Retina (tissue), 1 donor: ENCODE data around the gene FAM174B.

Source experiments
- DNase-seq: peaks from one replicate; pipeline ENCODE4 v3.0.0-alpha.2; 2016

FAM174B gene

DNA sequence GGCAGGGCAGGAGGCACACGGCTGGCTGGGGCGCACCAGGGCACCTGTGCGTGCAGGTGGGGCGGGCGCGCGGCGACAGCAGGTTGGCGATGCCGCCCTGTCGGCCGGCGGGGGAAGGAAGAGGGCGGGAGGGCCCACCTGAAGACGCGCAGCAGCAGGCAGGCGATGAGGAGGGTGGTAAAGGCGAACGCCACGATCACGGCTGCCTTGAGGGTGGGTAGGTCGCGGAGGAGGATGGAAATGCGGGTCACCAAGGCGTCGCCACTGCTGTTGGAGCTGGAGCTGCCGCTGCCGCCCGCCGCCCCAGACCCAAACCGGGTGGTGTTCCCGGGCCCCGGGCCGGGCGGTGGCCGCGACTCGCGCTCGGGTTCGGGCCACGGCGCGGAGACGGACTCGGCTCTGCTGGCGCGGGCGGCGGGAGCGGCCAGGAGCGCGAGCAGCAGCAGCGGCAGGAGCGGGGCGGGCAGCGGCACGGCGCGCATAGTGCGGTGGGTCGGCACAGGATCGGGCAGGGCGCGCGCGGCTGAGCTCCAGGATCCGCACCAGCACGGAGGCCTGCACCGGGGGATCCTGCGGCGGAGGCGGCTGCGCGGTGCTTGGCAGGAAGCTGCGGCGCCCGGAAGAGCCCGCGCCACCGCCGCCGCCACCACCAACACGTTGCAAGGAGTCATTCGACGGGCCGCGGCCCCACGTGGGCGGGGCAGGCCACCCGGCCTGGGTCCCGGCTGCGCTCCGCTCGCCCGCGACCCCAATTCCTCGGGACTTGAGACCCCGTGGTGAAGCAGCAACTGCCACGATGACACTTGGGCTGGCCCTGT, at the start of gene FAM174B:
TSS of gene FAM174B (minus strand) at position 598 of the 818 bp plus-strand sequence.
- DNase-seq, result peak; percentile 83

DNA sequence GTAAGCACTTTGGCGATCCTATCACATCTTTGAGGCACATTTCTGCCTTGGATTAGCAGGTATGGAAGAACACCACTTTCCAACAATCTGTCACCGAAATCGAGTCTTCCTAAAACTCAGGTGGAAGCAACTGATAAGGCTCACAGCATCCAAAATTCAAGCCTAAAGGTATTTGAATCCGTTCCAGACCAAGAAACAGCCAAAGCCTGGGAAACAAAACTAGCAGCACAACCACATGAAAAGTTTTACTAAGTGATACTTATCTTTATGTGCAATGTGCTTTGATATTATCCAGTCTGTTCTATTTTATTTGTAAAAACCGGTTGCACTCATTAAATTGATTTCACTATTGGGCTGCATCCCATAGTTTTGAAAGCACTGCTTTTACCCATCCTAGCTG, 40.5 kb upstream of the FAM174B start:
- DNase-seq, result no peak

DNA sequence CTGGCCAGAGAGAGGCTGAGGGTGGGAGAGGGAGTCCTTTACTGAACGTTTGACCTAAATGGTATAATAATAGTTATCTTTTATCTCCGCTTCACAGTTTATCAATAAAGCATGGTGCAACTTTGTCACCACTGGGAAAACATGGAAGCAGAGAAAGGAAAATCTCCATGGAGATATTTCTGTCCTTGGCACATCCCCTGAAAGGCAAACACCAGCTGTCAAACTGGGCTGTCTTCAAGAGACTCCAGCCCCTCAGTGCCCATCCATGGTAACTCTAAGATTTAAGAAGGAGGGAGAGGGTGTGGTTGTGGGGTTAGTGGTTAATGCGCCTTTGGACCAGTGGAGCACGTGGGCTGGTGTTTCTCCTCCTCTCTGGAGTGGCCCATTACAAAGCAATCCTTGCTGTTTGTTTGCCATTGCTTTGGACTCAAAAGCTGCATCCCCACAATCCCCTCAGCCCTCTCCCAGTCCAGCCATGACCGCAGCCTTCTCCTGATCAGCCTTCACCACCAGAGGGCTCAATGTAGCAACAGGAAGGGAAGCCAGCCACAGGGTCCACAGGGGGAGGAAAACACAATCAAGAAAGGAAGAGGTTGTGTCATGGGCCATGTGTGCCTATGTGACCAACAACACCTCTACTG, 38.2 kb upstream of the FAM174B start:
- DNase-seq, result peak; percentile 39

DNA sequence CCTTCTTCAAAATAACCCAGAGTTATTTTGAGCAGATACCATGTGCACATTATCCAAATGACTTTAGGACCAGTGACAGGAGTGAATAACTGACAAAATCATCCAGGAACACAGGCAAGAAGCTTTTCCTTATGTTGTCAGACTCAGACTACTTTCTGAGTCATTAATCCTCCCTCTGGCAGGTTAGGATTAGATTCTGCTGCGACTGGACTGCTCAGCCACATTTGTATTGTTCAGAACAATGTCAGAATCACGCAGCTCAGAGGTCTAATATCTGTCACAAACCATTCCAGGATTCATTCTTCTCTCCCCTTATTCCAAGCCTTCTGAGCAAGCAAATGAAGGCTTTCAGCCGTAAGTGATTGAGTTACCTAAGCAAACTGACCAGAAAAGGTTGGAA, 34.8 kb upstream of the FAM174B start:
- DNase-seq, result no peak

DNA sequence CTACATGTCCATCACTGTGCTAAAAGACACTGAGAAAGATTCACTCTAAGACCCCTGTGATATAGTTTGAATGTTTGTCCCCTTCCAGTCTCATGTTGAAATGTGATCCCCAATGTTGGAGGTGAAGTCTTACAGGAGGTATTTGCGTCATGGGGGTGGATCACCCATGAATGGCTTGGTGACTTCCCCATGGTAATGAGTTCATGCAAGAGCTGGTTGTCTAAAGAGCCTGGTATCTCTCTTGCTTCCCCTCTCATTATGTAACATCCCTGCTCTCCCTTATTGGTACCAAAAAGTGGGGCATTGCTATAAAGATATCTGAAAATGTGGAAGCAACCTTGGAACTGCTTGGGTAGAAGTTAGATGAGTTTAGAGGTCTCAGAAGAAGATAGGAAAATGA, 32.2 kb upstream of the FAM174B start:
- DNase-seq, result no peak

DNA sequence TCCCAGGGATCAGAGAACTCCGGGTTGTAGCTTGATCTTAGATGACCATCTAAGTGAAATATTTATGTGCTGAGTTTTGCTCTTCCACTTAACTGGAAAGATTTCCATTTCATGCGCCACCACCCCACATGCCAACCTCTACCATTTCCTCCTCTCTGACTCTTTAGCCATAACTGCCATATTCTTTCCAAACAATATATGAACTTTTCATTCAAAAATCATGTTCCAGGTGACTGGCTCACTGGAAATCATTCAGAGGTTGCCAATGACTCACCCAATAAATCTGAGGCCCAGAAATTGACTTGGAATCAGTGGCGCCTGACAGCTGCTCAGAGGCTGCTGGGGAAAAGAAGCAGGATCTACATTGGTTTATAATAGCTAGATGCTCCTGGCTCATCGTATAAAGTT, 31.6 kb upstream of the FAM174B start:
- no peak for DNase-seq

DNA sequence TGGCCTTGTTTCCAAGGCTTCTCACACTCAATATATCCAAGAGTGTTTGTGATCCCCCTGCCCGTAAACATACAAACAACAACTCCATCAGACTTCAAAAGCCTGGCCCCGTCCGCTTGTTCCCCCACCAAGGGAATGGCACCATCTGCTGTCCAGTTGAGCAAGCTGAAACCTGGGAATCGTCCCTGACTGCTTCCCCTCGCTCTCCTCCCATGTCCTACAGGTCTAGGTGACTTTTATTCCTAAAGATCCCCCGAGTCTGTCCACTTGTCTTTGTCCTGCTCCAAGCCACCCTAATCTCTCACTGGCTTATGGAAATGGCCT, 27.9 kb upstream of the FAM174B start:
- DNase-seq, result no peak

DNA sequence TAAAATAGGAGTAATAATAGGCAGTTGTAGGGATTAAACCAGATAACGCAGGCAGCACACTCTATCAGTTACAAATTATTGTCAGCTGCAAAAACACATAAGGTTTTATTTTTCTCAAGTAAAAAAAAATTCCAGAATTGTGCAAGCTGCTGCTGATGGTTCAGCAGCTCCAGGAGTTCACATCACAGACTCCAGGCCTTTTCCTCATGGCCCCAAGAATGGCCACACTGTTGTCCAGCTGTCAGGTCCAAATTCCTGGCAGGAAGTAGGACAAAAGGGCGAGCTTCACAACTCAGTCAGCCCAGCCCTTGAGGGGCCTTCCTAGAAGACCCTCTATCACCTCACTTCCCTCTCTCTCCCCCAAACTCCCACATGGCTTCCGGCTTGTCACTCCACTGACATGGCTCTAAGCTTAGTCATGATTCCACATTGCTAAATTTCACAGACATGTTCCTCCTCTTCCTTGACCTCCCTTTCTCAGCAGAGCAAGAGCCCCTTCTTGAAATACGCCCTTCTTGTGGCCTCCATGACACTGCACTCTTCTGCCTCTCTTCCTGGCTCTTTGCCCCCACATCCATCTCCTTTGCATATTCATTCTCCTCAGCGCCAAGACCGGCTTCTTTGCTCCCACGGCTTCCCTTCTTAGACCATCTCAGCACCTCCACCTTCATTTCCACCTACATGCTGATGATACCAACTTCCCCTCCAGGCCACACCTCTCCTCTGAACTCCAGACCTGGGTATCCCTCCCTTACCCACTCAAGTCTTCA, 27.4 kb upstream of the FAM174B start:
- DNase-seq, result no peak

DNA sequence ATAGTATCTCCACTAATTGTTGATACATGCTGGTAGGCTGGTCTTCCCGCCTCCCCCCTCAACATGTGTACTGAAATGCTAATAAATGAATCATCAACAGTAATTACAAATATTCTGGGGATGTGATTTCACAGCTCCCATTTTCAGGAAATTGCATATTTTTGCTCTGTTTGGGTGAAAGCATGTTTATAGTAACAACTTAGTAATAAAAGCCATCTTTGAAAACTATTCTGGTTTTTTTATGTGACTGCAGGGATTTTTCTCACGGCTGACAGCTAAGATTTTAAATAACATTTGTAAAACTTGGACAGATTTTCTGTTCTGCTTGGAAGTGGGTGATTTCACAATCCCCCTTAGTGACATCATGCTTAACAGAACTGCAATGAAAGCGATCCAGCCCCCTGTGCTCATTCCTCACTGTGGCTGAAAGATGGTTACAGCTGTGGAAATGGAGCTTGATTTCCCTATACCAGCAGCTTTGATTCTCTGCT, 25.6 kb upstream of the FAM174B start:
- no peak for DNase-seq

DNA sequence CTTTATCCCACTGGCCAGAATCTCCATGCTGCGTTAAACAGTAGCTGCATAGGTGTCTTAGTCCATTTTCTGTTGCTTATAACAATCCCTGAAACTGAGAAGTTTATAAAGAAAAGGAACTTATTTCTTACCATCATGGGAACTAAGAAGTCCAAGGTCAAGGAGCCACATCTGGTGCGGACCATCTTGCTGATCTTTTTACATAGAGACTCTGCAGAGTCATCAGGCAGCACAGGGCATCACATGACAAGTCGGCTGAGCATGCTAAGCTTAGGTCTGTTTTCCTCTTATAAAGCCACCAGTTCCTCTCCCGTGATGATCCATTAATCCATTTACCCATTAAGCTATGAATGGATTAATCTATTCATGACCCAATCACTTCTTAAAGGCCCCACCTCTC, 22.4 kb upstream of the FAM174B start:
- no peak for DNase-seq

DNA sequence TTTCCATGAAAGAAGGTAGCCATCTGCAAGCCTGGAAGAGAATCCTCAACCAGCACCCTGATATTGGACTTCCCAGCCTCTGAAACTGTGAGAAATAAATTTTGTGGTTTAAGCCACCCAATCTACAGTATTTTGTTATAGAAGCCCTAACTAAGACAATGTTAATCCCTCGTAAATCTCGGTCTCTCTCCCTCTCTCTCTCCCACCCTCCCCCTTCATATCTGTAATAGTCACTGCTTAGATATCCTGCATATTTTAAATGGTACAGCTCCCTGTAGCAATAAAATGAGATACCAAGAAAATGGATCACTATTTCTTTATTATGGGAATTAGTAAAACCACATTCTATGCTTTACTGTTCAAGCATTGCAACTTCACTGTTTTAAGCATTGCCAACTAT, 21.0 kb upstream of the FAM174B start:
- DNase-seq, result no peak

DNA sequence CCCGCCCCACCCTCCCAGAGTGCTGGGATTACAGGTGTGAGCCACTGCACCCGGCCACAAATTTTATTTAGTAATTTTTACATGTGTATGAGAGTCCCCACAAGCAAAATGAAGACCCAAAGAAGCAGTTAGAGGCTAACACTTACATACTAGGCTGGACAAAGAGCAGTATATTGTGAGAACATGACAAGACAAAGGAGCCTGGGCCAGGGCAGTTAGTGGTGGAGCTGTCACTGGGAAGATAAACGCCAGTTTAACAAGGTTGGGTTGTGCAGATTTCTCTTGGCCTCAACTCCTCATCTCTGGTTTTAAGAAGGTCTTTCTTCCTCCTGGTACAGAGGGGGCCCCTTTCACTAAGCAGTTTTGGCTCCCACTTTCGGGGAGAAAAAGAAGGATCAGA, 19.9 kb upstream of the FAM174B start:
- DNase-seq, result no peak

DNA sequence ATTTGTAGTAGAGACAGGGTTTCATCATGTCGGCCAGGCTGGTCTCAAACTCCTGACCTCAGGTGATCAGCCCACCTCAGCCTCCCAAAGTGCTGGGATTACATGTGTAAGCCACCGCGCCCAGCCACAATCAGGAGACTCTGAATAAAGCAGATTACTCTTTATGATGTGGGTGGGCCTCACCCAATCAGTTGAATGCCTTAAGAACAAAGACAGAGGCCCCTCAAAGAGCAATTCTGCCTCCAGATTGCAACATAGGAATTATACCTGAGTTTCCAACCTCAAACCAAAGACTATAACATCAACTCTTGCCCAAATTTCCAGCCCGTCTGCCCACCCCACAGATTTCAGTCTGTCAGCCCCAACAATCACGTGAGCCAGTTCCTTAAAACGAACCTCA, 18.8 kb upstream of the FAM174B start:
- DNase-seq, result no peak

DNA sequence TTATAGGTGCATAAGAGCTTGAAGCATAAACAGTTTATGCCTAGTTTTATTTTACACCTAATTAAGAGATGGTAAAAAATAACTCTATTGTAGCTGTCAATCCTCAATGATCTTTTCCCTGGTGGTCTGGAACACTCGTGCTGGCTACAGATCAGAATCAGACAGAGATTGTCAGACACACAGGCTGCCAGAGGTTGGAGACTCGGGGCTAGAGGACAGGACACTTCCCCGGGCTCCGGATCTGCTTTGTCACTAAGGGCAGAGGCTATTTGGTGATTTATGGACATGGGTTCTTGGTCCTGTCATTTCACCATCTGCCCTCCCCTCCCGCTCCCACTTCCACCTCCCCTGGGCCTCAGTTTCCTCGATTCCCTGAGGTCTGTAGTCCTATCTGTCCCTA, 16.5 kb upstream of the FAM174B start:
- DNase-seq, result no peak

DNA sequence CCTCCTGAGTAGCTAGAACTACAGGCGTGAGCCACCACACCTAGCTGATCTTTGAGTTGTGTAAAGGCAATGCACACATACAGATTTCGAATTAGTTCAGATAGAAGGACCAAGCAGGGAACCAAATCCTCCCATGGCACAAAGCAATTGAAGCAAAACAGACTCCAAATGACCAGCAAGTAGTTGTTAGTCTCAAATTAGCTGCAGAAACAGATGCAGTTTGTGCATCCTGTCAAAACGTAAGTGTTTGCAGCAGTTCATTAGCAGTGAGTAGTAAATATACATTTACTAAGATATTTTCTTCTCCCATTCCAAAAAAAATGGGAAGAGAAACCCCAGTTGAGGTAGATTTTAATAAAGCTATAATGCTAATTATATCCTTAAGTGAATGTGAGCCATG, 15.8 kb upstream of the FAM174B start:
- DNase-seq, result no peak

DNA sequence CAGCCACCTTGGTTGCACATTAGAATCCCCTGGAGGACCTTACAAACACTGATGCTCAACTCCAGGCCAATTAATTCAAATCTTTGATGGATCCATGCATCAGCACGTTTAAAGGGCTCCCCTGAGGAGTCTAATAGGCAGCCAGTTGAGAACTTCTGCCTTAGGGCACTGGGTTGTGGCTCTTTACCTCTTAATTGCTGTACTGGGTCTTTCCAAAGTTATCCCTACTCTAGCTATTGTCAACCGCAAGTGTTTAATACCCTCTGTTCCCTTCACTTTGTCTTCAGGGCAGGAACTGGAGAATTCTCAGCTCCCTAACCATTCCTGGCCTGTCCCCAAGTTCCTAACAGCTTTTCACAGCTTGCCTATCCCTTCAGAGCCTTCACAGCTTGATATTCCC, 15.0 kb upstream of the FAM174B start:
- DNase-seq, result no peak

DNA sequence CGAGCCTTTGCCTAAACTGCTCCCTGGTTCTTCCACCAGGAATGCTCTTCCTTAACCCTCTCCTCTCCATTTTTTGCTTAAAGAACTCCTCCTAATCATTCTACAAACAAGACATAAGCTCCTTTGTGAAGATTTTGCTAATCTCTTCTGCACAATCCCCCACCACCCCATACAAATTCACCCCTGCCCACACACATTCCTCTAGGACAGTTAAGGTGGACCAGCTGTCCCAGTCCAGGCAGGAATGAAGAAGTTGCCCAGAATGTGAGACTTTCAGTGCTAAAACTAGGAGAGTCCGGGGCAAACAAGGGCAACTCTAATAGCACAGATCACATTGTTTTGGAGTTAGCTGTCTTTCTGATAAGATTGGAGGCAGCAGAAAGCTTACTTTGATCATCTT, 13.9 kb upstream of the FAM174B start:
- DNase-seq, result no peak

DNA sequence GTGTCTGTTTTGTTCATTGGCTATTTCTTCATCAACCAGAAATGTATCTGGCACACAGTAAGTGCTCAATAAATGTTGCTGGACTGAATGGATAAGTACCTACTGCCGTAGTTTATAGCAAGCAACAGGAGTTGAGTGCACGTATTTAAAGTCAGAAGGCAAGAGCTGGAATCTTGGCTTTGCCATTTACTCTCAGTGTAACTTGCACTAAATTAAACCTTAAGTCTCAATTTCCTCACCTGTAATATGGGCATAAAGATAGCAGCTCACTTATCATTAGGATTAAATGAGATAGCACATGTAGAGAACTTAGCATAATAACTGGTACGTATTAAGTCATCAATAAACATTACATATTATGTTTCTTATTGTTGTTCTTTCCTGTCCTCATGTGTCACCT, 13.0 kb upstream of the FAM174B start:
- no peak for DNase-seq

DNA sequence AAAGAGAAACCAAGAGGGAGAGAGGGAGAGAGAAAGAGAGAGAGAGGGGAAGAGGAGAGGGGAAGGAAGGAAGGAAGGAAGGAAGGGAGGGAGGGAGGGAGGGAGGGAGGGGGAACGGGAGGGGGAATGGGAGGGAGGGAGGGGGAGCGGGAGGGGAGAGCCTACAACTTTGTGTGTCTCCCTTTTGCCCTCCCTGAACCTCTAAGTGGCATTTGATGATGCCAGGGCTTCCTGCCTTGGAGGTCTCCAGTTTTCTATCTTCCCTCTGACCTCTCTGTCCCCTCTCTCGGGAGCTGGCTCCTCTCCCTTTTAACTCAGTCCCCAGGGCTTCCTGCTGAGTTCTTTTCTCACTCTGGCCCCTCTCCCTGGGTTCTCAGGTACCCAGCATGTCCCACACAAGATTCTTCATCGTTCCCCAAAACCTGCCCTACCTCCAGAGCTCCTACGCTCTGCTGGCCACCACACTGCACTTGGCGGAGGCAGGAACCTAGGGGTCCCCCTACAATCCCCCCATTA, 12.5 kb upstream of the FAM174B start:
- DNase-seq, result no peak

DNA sequence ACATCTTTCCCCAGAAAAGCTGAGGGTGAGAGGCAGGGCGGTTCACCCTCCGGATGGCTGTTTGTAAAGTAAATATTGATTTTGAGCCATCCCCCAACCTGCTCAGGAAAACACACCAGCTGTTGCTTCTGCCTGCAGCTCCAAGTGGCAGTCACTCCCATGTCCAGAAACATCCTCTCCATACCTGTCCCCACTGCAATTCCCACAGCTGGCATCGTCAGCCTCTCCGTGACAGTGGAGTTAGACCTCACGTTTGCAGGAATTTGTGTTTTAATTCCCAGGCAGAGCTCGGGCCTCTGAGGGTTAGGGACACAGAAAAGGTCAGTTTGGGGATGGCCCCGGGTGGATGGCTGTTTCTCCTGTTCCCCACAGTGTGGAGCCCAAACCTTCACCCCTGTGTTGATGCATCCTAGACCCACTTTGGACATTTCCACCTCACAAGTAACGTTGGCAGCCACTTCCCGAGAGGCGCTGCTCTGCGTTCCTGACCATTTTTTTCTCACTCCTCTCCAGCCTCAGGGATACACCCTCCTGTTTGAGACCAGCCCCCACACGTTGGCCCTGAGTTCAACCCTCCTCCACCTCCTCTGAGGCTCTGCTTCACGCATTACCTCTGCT, 11.8 kb upstream of the FAM174B start:
- no peak for DNase-seq

DNA sequence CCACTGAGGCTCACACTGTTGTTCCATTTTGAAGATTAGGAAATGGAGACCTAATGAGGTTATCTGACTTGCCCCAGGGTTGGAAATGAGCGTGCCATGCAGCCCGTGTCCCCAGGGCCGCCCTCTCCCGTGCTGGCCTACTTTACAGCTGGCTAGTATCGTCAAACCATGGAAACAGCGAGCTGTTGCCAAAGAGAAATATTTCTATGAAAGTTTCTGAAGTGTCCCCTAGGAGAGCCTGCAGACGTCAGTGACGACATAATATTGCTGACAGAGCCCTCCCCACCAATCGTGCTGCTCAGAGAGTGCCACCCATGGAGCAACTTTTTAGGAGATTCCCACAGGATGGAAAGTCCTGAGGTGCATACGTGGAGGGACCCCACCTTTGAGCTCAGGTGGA, 11.2 kb upstream of the FAM174B start:
- no peak for DNase-seq

DNA sequence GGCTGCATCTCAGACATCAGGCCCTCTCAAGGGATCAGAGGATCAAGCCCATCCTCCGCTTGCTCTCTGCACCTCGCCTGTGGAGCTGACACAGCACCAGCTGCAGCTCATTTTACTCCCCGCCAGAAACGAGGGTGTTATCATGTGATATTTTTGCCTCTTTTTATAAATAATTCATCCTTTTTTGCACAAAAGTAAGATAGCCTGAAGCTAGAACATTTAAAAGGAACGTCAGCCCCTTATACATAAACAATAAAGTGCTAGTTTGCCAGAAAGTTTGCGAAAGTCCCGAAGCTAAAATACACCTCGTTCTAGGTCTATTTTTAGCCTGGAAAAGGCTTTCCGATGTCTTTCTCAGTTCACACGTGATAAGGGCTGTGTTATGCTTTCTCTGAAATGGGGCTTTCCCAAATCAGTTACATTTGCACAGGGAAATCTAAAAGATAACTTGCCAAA, 9.6 kb upstream of the FAM174B start:
- DNase-seq, result no peak
